ENCODE data around the gene TBC1D10B.

DNA sequence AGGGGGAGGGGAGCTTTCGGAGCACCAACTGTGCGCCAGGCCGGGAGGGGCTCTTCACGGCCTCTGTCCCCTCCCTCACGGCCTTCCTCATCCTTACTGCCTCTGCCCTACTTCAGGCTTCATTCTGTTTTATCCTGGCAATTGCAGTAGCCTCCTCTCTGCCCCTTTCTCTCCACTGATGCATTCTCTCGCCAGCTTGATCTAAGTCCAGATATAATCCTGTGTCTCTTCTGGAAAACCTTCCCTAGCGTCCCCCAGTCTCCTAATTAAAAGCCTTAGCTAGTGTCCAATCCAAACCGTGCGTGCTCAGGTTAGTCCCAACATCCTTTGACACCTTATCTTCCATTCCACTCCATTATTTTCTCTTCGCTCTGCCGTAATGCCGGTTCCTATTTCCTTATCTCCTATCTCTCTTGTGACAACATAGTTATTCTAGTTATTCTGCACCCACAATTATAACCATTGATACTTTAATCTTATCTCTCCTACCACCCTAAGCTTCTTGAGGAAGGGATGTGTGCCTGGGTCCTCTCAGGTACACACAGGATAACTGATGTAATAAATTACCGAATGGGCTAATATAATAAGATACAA, 25.8 kb upstream of the TBC1D10B start:
- no peak for TF ChIP-seq BACH2 (CRISPR knock-in tag; IDR thresholded peaks at IDR 0.05; ENCODE audit: borderline replicate concordance)
- no peak for TF ChIP-seq ZNF565 (CRISPR knock-in tag; conservative IDR thresholded peaks at IDR 0.05; ENCODE audit: low read depth)
- TF ChIP-seq, protein P1, sequence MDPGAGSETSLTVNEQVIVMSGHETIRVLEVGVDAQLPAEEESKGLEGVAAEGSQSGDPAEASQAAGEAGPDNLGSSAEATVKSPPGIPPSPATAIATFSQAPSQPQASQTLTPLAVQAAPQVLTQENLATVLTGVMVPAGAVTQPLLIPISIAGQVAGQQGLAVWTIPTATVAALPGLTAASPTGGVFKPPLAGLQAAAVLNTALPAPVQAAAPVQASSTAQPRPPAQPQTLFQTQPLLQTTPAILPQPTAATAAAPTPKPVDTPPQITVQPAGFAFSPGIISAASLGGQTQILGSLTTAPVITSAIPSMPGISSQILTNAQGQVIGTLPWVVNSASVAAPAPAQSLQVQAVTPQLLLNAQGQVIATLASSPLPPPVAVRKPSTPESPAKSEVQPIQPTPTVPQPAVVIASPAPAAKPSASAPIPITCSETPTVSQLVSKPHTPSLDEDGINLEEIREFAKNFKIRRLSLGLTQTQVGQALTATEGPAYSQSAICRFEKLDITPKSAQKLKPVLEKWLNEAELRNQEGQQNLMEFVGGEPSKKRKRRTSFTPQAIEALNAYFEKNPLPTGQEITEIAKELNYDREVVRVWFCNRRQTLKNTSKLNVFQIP (CRISPR knock-in tag; IDR thresholded peaks at IDR 0.05; ENCODE audit: borderline replicate concordance, low read depth), result no peak
- TF ChIP-seq RARB (CRISPR knock-in tag; IDR thresholded peaks at IDR 0.05), result no peak
- no peak for TF ChIP-seq TCF4 (CRISPR knock-in tag; IDR thresholded peaks at IDR 0.05; ENCODE audit: borderline replicate concordance)
- TF ChIP-seq ZFP30 (CRISPR knock-in tag; IDR thresholded peaks at IDR 0.05), result no peak
- TF ChIP-seq PPARA (CRISPR knock-in tag; IDR thresholded peaks at IDR 0.05; ENCODE audit: borderline replicate concordance), result no peak
- TF ChIP-seq ARNTL (CRISPR knock-in tag; IDR thresholded peaks at IDR 0.05; ENCODE audit: borderline replicate concordance, low read depth), result no peak

All from SK-N-SH treated with all-trans-retinoic acid at 6 μM for 48 hours (cell line).